GM12874 (cell line): Measurements from ENCODE around the gene SEBOX.

Experiments
- CTCF ChIP-seq: IDR thresholded peaks from 2 replicates; pipeline ENCODE4 v1.5.1; 2011; ENCODE audit warnings: low read depth, mild to moderate bottlenecking, control low read depth, low read length, moderate library complexity; ENCODE audit not compliant: insufficient read depth

SEBOX gene

GRCh38 chr17:28342313-28342712 is 22.7 kb downstream of the SEBOX start:
- TF ChIP-seq CTCF, result no peak

- no peak for TF ChIP-seq CTCF
Observed at GRCh38 chr17:28341516-28341915, 23.5 kb downstream of the SEBOX start.

- no peak for TF ChIP-seq CTCF
Observed at GRCh38 chr17:28340374-28340773, 24.6 kb downstream of the SEBOX start.

GRCh38 chr17:28339431-28339830 is 25.6 kb downstream of the SEBOX start:
- no peak for TF ChIP-seq CTCF

GRCh38 chr17:28338056-28338768 is 26.8 kb downstream of the SEBOX start:
- no peak for TF ChIP-seq CTCF

- no peak for TF ChIP-seq CTCF
Observed at GRCh38 chr17:28335959-28336871, 28.8 kb downstream of the SEBOX start.

GRCh38 chr17:28335201-28335958 is 29.6 kb downstream of the SEBOX start, which contains the start of the genes IFT20 and TNFAIP1:
TSS of gene IFT20 (minus strand) at chr17:28335472. CDS start at chr17:28331985, 3,487 bp downstream.
TSS of gene TNFAIP1 (plus strand) at chr17:28335761. CDS start at chr17:28339522, 3,761 bp downstream.
- no peak for TF ChIP-seq CTCF
